Activated T-cell treated with anti-CD3 and anti-CD28 coated beads, Interleukin-2, amount 50 U/mL, for 4 hours (primary cell): ENCODE measurements around the gene NEURL1. TPM values are rescaled to one million over a fixed set of nuclear protein-coding genes. Genes with fewer than 3 reads are reported as not detected.
"Not testable (repeated sequence)": the region's sequence is repeated elsewhere in the genome, so short reads cannot be mapped to it uniquely, and the experiment has no call there.

ENCODE experiments used
- ATAC-seq, 2 donors: fragments of 200-7000 bp; cut with Tn5 transposase; one replicate each; pipeline ENCODE4 v1.10.0; 2021
- DNase-seq: peaks from one replicate; pipeline ENCODE4 v3.0.0-alpha.2; 2020
- H3K27me3 Mint-ChIP-seq: one replicate; pipeline ENCODE4 v1.8.0; 2021; ENCODE audit warnings: low read depth, mixed read lengths
- H3K36me3 Mint-ChIP-seq: one replicate; pipeline ENCODE4 v1.8.0; 2022; ENCODE audit warnings: mixed read lengths; ENCODE audit not compliant: insufficient read depth
- H3K4me1 Mint-ChIP-seq: one replicate; pipeline ENCODE4 v1.8.0; 2021; ENCODE audit warnings: low read depth, mixed read lengths
- H3K4me3 Mint-ChIP-seq: one replicate; pipeline ENCODE4 v1.8.0; 2021; ENCODE audit warnings: mild to moderate bottlenecking, moderate library complexity, mixed read lengths
- H3K9me3 Mint-ChIP-seq: one replicate; pipeline ENCODE4 v1.8.0; 2021; ENCODE audit warnings: mixed read lengths
- total RNA-seq, 3 donors: library from RNA; stranded (reverse); gene quantifications; one replicate each; pipeline ENCODE4 v1.2.1, GENCODE V29; 2021

The NEURL1 gene
- total RNA-seq, 3 donors from 2014 or later, result 0.84 to 2.0 (median 1.5) TPM

- Mint-ChIP-seq H3K4me3 (no peak overlapping the region), H3K9me3 (no peaks in the 10 kb centered on the region), H3K27me3 (no peaks in the 10 kb centered on the region), H3K36me3 (peaks cover 3% of the 10 kb centered on the region), H3K4me1 (no peaks in the 10 kb centered on the region)
- no peak for ATAC-seq
- no peak for DNase-seq
These were observed 109.3 kb downstream of the NEURL1 start for GRCh38 chr10:103602852-103603155.

DNA sequence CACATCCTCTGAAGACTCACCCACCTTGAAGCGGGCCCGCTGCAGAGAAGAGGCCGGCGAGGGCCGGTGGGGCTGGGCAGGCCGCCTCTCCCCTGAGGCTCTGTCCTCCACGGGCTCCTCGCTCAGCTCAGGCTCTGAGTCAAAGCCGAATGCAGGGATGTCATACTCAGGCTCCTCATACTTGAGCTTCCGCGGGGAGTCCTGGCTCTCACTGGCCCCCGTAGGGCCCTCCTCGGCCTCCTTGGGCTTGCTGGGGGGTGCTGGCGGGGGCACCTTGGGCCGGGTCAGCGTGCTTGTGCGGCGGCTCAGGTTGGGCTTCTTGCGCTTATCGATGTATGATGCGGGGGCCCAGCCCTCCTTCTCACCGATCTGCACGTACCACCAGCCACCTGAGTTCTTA is 109.9 kb downstream of the NEURL1 start:
- no peaks in the 10 kb centered on the region for H3K27me3 Mint-ChIP-seq
- no peaks in the 10 kb centered on the region for H3K4me1 Mint-ChIP-seq
- no peak overlapping the region for H3K4me3 Mint-ChIP-seq
- no peak for ATAC-seq
- no peaks in the 10 kb centered on the region for H3K9me3 Mint-ChIP-seq
- H3K36me3 Mint-ChIP-seq, result peaks cover 3% of the 10 kb centered on the region
- DNase-seq, result no peak

GRCh38 chr10:103605359-103606096 is 112.0 kb downstream of the NEURL1 start:
- ATAC-seq, result peak in 1 of 2 donors; percentile 46
- no peaks in the 10 kb centered on the region for H3K9me3 Mint-ChIP-seq
- no peaks in the 10 kb centered on the region for H3K27me3 Mint-ChIP-seq
- no peak overlapping the region for H3K4me3 Mint-ChIP-seq
- peaks cover 3% of the 10 kb centered on the region for H3K36me3 Mint-ChIP-seq
- H3K4me1 Mint-ChIP-seq, result no peaks in the 10 kb centered on the region
- DNase-seq, result peak; percentile 28

DNA sequence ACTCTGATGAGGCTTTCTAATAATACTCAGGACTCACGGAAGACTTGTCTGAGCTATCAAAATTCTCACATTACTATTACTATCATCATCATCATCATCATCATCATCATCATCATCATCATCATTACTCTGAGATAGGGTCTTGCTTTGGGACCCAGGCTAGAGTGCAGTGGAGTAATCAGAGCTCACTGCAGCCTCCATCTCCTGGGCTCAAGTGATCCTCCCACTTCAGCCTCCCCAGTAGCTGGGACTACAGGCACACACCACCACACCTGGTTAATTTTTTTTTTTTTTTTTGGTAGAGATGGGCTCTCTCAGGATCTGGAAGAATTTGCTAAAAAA is 112.6 kb downstream of the NEURL1 start:
- H3K4me1 Mint-ChIP-seq, ATAC-seq: not testable (repeated sequence)

DNA sequence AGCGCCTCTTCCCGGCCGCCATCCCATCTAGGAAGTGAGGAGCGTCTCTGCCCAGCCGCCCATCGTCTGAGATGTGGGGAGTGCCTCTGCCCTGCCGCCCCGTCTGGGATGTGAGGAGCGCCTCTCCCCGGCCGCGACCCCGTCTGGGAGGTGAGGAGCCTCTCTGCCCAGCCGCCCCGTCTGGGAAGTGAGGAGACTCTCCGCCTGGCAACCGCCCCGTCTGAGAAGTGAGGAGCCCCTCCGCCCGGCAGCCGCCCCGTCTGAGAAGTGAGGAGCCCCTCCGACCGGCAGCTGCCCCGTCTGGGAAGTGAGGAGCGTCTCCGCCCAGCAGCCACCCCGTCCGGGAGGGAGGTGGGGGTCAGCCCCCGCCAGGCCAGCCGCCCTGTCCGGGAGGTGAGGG is 113.5 kb downstream of the NEURL1 start:
- not testable (repeated sequence) for H3K4me1 Mint-ChIP-seq, H3K9me3 Mint-ChIP-seq, H3K36me3 Mint-ChIP-seq, H3K4me3 Mint-ChIP-seq, DNase-seq, H3K27me3 Mint-ChIP-seq, ATAC-seq

More for the DNA sequence above, 112.6 kb downstream of the NEURL1 start:
- H3K4me3 Mint-ChIP-seq, H3K27me3 Mint-ChIP-seq, H3K36me3 Mint-ChIP-seq, H3K9me3 Mint-ChIP-seq, DNase-seq: not testable (repeated sequence)

DNA sequence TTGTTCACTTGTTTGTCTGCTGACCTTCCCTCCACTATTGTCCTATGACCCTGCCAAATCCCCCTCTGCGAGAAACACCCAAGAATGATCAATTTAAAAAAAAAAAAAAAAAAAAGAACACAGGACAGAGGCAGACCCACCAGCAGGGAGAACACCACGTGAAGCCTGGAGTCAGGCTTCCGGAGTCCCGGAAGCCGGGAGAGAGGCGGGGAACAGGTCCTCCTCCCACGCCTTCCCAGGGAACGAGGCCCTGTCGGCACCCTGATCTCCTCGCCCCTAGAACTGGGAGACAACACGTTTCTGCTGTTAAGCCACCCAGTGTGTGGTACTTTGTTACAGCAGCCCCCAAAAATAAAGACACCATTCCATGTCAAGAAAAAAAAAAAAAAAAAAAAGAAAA is 114.6 kb downstream of the NEURL1 start:
- not testable (repeated sequence) for H3K9me3 Mint-ChIP-seq, H3K4me1 Mint-ChIP-seq, ATAC-seq, H3K36me3 Mint-ChIP-seq, H3K4me3 Mint-ChIP-seq, DNase-seq, H3K27me3 Mint-ChIP-seq

DNA sequence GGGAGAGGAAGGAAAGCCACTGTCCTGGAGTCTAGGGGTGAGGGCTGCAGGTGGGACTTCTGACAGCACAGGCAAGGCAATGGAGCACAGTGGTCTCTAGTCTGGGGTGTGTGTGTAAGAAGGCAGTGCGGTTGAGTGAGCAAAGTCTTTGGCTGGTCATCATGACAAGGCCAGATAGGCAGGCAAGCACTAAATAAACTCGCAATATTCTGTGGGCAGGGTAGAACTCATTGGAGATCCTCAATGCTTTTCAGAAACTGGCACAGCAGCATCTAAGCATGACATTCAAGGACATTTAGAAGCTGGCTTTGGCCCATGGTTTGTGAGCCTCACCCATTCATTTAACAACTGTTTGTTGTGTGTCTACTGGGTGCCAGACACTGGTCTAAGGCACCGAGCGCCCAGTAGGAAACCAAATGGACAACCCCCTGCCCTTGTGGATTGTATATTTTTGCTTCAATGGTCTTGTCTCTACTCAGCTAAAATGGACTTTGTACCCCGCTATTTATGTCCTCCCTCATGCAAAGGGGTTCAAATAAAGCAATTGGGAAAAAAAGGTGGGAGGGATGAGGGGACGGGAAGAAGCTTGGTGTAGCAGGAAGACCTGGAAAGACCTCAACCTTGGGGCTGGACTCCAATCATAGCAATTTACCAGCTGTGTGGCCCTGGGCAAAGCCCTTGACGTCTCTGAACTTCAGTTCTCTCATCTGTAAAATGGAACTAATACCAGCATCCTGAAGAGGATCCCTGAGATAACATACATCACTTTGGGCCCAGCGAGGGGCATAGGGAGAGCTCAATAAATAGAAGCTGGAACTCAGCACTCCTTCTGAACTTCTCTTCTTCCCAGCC is 116.0 kb downstream of the NEURL1 start:
- H3K36me3 Mint-ChIP-seq, result no peaks in the 10 kb centered on the region
- ATAC-seq (no peak), DNase-seq (no peak)
- H3K9me3 Mint-ChIP-seq, result no peaks in the 10 kb centered on the region
- no peak overlapping the region for H3K4me3 Mint-ChIP-seq
- no peaks in the 10 kb centered on the region for H3K4me1 Mint-ChIP-seq
- no peaks in the 10 kb centered on the region for H3K27me3 Mint-ChIP-seq

- no peaks in the 10 kb centered on the region for H3K4me1 Mint-ChIP-seq
- H3K4me3 Mint-ChIP-seq, result no peak overlapping the region
- H3K36me3 Mint-ChIP-seq, result no peaks in the 10 kb centered on the region
- ATAC-seq (no peak), DNase-seq (no peak)
- H3K9me3 Mint-ChIP-seq, result no peaks in the 10 kb centered on the region
- H3K27me3 Mint-ChIP-seq, result no peaks in the 10 kb centered on the region
These were observed 116.6 kb downstream of the NEURL1 start for GRCh38 chr10:103610083-103610472.

GRCh38 chr10:103610921-103611511 is 117.5 kb downstream of the NEURL1 start:
- Mint-ChIP-seq H3K36me3 (no peaks in the 10 kb centered on the region), H3K4me1 (no peaks in the 10 kb centered on the region), H3K4me3 (no peak overlapping the region), H3K9me3 (no peaks in the 10 kb centered on the region), H3K27me3 (no peaks in the 10 kb centered on the region)
- DNase-seq (no peak), ATAC-seq (no peak)

DNA sequence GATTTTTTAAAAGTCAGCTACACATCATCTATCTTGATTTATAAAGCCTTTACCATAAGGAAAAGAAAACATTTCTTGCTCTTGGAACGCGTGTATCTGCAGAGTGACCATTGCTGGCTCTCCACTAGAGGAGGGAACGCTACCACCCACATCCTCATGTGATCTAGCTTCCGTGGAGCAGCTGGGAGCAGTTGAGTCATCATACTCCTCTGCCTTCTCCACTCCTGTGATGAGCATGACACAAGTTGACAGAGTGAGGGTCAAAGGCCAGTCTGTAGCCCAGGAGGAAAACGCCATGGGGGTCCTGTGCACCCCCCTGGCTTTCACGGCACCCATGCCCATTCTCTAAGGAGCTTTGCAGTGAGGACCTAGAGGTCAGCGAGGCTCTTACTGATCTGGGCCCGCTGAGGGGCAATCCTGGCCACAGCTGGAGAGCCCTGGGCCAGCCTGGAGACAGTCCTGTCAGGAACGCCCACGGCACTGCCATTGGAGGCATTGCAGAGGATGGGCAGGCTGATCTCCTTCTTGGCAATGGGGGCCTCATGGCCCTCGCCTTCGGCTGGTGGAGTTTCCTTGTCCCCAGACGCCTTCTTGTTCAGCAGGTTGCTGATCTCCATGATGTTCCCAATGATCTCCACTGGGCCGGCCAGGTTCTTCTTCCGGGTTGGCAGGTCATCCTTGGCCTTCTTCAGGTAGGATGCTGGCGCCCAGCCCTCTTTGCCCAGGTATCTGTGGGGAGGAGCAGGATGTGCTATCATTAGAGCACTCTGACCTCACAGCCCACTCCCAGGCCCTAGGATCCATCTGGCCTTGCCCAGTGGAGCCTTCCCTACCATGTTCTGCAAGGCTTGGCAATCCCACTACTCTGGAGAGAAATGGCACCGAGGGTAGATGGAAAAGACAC is 119.2 kb downstream of the NEURL1 start:
- H3K4me3 Mint-ChIP-seq, result no peak overlapping the region
- H3K9me3 Mint-ChIP-seq, result no peaks in the 10 kb centered on the region
- H3K4me1 Mint-ChIP-seq, result no peaks in the 10 kb centered on the region
- DNase-seq (no peak), ATAC-seq (no peak)
- no peaks in the 10 kb centered on the region for H3K27me3 Mint-ChIP-seq
- no peaks in the 10 kb centered on the region for H3K36me3 Mint-ChIP-seq

GRCh38 chr10:103613616-103614015 is 120.1 kb downstream of the NEURL1 start:
- Mint-ChIP-seq H3K36me3 (no peaks in the 10 kb centered on the region), H3K9me3 (no peaks in the 10 kb centered on the region), H3K27me3 (no peaks in the 10 kb centered on the region), H3K4me3 (no peak overlapping the region), H3K4me1 (no peaks in the 10 kb centered on the region)
- ATAC-seq (no peak), DNase-seq (no peak)

- H3K9me3 Mint-ChIP-seq, result no peaks in the 10 kb centered on the region
- H3K4me3 Mint-ChIP-seq, result no peak overlapping the region
- ATAC-seq (no peak), DNase-seq (no peak)
- H3K36me3 Mint-ChIP-seq, result no peaks in the 10 kb centered on the region
- H3K4me1 Mint-ChIP-seq, result no peaks in the 10 kb centered on the region
- no peaks in the 10 kb centered on the region for H3K27me3 Mint-ChIP-seq
These were observed 121.0 kb downstream of the NEURL1 start for GRCh38 chr10:103614306-103615158.

- ATAC-seq (no peak), DNase-seq (no peak)
- no peak overlapping the region for H3K4me3 Mint-ChIP-seq
- H3K36me3 Mint-ChIP-seq, result peaks cover 3% of the 10 kb centered on the region
- H3K9me3 Mint-ChIP-seq, result no peaks in the 10 kb centered on the region
- H3K27me3 Mint-ChIP-seq, result no peaks in the 10 kb centered on the region
- H3K4me1 Mint-ChIP-seq, result no peaks in the 10 kb centered on the region
These were observed 123.4 kb downstream of the NEURL1 start for GRCh38 chr10:103616705-103617601.
